WTC11 (cell line): ENCODE results near the gene AP3B2.

ENCODE experiments used
- ATF6 ChIP-seq: sonication (generic); formaldehyde crosslinking; IDR thresholded peaks from 2 replicates; pipeline ENCODE4 v1.8.1; 2023; ENCODE audit warnings: mild to moderate bottlenecking, missing genetic modification reagents
- CTCF ChIP-seq: fragments of 200-600 bp; IDR thresholded peaks from 2 replicates; pipeline ENCODE4 v1.8.0; 2022; ENCODE audit warnings: antibody characterized with exemption
- USF1 ChIP-seq: sonication (generic); formaldehyde crosslinking; IDR thresholded peaks from 2 replicates; pipeline ENCODE4 v1.8.0; 2022; ENCODE audit warnings: mild to moderate bottlenecking, missing genetic modification reagents

GRCh38 chr15:82680200-82681102, 29.2 kb downstream of the AP3B2 start:
- TF ChIP-seq ATF6 (CRISPR knock-in tag): no peak
- no peak for TF ChIP-seq CTCF
- no peak for TF ChIP-seq USF1 (CRISPR knock-in tag)
